Limb (tissue), 2 donors: ENCODE measurements around the gene RPS6KA2.
"Not testable (repeated sequence)": the region's sequence is repeated elsewhere in the genome, so short reads cannot be mapped to it uniquely, and the experiment has no call there.

Experiments used
- DNase-seq, 2 donors: peaks; one replicate each; pipeline ENCODE4 v3.0.0-alpha.2; 2016; ENCODE audit errors: extremely low spot score in 2 of 2

The RPS6KA2 gene

DNA sequence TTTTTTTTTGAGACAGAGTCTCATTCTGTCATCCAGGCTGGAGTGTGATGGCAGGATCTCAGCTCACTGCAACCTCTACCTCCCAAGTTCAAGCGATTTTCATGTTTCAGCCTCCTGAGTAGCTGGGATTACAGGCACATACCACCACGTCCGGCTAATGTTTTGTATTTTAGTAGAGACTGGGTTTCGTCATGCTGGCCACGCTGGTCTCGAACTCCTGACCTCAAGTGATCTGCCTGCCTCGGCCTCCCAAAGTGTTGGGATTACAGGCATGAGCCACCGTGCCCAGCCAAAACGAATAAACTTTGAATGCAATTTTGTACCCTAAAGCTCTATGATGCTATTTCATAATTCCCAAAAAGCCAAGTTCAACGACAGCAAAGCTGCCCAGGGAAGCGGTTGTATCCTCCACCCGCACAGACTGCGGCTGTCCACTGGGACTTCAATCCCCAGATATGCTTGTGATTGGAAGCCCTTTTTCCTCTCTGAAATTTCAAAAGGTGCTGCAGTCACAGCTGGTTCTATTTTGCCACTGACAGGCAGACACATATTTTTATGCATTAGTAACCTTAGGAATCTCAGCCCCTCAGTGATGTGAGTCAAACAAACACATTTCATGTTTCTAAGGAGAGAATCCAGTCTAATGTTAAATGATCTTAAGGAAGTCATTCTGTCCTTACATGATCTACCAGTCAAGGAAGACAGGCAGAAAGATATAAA, 31.8 kb downstream of the RPS6KA2 start:
- no peak for DNase-seq

DNA sequence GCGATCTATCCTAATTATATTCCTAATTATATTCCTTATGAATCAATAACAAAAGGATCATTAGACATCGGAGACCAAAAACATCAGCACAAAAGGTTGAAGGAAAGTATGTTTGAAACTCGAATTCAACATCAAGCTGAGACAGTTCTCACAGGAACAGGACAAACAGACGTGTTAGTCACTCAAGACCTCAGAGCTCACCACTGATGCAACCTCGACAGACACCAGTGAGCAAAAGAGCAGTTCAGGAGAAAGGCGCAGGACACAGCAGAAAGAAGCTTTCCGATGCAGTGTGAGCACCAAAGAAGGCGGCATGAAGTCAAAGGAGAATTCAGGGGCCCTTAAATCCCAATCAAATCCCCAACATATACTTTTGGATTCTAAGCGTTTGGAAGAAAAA, 34.2 kb downstream of the RPS6KA2 start:
- no peak for DNase-seq

DNA sequence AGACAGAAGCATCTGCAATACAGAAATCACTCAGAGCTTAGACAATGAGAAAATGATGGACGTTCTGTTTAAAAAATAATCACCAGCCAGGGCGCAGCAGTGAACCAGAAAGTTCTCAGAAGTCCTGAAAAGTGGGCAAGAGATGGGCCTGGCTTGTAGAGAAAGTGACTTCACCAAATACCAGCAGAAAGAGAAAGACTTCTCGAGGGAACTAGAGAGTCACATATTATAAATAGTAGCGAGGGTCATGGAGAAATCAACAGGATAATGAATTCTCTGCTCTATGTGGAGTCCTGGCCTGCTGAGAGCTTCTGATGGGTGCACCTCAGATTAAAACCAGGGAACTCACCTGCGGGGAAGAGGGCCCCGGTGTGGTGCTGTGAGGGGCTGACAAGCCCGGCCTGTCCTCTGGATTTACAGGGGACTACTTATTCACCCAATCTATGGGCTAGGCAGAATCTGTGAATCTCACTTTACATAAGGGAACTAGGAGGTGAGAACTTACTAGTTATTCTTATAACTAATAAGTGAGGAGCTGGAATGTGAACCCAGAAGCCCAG, 35.0 kb downstream of the RPS6KA2 start:
- no peak for DNase-seq

DNA sequence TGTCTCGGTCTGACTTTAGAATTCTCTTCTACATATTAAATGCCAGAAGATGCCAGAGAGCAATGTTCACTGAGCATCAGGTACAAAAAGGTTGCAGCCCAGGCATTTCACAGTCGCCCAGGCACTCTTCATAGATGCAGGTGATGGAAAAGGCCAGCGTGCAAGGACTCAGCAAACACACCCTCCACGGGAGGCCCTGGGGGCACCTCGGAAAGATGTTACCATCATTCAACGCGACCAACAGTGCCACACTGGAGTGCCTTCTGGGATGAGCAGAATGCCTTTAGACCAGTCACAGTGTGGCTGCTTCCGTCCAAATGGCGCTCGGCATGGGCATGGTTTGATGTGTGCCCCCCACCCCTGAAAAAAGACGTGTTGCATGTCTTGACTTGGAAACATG, 36.0 kb downstream of the RPS6KA2 start:
- no peak for DNase-seq

DNA sequence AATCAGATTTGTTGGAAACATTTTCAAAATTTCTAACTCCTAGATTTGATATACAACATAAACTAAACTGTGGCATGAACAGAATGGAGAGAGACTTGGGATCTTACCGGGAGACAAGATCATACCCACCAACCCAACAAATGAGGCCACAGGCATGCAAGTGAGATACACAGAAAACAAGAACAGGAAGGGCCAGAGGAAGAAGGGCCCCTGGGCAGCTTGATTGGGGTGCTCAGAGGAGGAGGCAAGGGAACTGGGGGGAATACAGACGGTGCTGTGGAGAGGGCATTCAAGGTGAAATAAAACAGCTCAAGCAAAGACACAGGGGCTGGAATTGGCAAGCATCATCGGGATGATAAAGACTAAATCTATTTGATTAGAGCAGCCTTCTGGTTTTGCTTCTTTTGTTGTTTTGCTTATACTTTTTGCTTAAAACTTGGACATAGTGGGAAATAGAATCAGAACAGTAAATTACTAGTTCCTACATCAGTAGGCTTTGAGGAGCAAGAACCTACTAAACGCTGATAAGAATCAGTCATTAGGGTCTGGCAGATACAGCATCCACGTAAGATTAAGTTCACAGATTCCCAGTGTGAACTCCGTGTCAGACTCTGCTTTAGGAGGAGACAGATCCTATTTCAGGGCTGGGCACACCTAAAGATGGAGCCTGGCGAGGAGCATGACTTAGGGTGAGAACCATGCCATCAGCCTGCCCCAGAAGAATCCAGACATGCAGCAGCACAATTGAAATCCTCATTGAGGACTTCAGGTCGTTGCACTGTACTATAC, 37.1 kb downstream of the RPS6KA2 start:
- no peak for DNase-seq

DNA sequence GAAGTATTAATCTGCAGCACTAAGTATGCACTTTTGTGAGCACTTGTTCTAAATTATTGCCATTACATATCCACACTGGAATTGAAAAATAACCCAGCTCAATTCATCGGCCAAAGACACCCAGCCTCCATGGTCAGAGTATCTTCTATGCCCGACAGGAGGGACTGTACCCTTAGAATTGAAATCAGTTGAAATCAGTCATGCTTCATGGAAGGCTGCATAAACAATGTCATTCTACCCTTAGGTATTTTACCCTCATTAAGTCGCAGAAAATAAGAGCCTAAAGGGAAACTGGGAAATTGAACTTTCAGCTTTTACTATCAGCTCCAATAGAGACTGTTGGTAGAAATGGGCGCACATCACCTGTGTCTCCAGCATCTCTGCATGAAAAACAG, 37.7 kb downstream of the RPS6KA2 start:
- no peak for DNase-seq

DNA sequence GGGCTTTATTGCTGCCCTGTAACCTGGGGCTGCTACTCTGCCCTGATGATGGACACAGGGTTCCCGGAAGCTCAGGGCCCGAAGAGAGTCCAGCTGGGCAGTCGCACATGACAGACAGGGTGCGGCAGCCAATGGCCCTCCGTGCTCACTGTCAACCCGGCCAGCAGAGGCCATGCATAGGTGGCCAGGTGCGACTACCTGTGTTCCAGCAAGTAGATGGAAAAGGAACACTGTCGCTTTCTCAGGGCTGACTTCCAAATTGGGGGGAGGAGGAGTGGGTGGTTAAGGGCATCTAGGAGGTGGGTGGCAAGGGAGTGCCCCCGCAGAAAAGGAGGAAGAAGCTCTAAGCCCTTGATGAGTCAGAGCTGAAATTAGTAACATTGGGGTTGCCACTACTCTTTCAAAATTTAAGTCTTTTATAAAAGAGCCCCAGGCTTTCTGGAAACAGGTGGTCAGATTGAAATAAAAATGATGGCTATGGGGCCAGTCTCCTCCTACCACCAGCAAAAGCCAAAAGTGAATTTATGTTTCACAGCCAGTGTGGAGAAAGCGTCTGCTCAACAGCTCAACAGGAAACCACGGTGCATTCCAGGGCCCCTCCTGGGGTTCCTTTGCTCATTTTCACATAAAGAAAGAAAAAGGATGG, 38.2 kb downstream of the RPS6KA2 start:
- peak in 1 of 2 donors; percentile 33 for DNase-seq

DNA sequence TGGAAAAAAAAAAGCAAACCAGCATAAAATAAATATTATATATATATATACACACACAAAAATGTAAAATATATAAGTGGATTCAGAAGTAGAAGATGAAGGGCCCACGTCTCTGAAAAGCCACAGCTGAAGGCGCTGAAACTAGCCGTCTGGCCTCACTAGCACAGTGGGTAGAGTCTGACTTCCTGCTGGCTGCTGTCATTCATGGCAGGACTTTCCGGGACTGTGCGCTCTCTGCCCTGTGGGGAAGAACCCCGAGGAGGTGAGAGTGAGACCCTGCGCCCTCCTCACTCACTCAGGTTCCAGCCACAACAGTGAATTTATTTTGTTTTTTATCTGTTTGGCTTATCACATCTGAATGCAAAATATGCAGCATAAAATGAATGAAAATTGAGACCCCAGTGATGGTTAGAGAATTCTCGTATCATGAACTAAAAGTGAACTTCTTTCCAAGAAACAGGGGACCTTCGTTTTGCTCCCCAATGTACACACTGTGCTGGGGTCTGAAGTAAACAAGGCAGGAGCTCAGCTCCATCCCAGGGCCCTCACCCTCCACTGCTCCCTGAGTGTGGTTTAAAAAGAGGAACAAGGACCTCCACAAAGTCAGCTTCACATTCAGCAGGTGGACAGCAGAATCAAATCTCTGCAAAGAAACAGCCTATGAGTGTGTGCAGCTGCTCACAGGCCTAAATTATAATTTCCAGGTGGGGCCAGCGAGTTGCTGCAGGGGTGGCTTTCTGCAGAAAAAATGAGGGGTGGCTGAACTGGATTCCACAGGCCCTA, 39.2 kb downstream of the RPS6KA2 start:
- no peak for DNase-seq

DNA sequence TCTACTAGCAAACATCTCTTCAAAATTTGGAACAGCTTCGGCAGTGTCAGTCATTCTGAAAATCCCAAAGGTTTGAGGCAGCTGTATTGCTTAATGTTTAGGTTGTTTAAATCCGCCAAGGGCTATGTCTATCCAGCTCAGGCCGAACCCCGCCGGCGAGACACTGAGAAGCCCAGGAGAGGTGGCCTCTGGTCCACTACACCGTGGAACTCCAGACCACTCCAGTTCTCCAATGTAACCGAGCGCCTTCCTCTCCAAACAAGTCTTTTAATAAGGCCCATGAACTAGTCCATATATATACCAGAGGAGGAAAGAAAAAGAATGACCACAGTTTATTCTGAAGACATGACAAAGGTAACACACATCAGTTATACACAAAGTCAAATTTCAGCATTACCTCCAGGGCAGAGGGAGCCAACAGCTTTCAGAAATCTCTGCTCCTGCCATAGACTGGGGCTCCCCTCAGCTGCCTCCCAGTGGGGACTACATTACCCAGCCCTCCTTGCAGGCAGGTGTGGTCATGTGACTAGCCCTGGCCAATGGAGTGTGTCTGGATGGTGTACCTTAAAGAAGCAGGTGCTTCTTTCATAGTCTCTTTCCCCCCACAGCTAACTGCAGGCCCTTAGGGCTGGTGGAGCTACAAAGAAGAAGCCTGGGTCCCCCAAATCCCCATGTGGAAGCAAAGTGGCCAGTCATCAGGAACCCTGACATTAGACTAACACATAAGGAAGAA, 40.5 kb downstream of the RPS6KA2 start, which contains the start of gene RAMACL:
TSS of gene RAMACL (minus strand) at position 255 of the 733 bp plus-strand sequence. CDS start at position 54, 201 bp downstream.
- no peak for DNase-seq

DNA sequence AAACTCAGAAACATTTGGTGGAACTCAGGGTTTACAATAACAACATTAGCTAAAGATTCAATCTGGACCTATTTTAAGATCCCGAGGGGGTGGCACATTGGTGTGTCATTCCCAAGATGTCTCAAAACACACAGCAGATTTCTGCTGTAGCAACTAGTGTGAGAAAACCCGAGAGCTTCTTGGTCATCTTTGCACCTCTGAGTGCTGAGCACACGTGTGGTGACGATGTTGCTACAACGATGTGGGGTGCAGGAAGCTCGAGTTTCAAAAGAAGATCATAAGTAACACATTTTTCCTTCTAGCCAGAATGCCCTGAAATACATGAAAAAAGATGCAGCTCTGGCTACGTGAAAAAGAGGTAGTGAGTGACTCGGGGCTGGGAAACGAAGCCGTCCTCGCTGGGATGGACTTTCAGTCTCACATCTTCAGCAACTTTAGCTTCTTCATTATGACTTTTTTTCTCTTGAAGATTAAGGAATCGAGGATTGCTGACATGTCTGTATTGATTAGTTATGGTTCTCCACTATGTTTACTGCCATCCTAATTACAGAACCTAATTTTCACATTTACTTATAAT, 42.1 kb downstream of the RPS6KA2 start:
- DNase-seq = no peak

DNA sequence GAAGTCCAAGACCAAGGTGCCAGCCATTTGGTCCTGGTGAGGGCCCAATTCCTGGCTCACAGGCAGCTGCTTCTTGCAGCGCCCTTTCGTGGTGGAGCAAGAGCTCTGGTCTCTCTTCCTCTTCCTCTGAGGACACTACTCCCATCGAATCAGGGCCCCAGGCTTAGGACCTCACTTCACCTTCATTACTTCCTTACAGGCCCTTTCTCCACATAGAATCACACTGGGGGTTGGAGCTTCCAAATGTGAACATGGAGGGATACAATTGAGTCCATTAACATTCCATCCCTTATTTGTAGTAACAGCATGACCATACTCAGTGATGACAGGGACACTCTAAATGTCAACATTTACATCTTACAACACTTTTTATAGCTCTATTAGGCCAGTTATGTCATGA, 42.9 kb downstream of the RPS6KA2 start:
- DNase-seq = no peak

DNA sequence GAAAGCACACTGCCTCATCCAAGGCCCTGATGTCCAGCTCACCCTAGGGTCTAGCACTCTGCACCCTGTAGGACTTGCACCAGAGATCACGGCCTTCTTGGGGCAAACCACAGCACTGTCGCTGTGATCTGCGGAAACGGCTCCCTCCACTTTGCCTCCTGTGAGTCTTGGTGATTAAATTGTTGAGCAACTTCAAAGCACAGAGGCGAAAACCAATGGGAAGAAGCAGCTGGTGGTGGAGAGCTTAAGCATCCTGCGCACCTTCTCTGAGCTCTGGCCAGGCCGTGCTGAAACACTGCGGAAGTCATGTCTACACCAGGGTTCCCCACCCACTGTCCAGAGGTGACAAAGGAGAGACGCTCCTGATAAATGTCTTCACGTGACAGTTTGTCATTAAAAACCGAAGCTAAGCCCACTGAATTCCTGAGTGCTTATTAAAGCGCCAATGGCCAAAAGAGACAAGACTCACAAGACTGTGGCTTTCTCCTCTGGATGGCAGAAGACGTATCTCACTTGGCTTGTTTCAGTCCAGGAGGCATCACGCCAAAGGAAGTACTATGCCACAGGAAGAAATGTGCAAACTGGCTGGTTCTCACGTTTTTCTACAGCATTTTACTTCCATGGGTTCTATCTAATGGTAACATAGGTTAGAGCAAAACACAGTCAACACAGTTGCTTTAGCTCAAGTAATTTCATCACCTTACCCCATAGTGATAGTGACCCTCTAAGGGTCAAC, 43.7 kb downstream of the RPS6KA2 start:
- DNase-seq = no peak

DNA sequence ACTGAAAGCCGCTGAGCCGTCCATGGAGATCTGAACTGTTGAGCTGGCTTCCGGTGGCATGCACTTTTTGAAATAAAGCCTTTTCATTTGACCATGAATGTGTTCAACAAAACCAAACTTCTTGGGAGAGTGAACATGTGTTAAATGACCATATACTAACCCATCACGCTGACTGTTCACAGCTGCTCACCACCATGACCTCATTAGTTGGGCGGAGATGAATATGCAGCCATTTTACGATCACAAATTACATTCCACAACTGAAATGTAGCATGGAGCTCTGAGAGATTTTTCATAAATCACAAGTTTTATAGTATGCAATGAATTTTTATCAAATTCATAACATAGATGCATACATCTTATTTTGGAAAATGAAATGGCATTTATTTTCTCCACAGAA, 44.8 kb downstream of the RPS6KA2 start:
- peak in 1 of 2 donors; percentile 46 for DNase-seq

DNA sequence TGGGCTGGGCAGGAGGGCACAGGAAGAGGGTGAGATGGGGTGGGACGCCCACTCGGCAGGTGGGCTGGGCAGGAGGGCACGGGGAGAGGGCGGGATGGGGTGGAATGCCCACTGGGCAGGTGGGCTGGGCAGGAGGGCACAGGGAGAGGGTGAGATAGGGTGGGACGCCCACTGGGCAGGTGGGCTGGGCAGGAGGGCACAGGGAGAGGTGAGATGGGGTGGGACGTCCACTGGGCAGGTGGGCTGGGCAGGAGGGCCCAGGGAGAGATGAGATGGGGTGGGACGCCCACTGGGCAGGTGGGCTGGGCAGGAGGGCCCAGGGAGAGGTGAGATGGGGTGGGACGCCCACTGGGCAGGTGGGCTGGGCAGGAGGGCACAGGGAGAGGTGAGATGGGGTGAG, 45.2 kb downstream of the RPS6KA2 start:
- DNase-seq = not testable (repeated sequence)

DNA sequence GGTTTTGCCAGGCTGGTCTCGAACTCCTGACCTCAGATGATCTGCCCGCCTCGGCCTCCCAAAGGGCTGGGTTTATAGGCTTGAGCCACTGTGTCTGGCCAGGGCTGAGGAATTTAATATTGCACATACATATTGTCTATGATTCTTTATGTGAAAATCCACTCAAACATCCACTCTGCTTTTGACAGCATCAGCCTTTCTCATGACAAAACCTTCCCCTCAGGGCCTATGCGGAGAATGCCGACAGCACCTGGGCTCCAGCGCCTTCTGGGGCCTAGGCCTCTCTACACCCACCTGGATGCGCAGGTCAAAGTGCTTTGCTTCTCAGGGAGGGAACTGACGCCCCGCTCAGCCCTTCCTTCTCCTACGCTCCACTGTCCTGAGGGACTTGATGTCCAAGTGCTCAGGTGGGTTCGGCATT, 46.0 kb downstream of the RPS6KA2 start:
- no peak for DNase-seq

DNA sequence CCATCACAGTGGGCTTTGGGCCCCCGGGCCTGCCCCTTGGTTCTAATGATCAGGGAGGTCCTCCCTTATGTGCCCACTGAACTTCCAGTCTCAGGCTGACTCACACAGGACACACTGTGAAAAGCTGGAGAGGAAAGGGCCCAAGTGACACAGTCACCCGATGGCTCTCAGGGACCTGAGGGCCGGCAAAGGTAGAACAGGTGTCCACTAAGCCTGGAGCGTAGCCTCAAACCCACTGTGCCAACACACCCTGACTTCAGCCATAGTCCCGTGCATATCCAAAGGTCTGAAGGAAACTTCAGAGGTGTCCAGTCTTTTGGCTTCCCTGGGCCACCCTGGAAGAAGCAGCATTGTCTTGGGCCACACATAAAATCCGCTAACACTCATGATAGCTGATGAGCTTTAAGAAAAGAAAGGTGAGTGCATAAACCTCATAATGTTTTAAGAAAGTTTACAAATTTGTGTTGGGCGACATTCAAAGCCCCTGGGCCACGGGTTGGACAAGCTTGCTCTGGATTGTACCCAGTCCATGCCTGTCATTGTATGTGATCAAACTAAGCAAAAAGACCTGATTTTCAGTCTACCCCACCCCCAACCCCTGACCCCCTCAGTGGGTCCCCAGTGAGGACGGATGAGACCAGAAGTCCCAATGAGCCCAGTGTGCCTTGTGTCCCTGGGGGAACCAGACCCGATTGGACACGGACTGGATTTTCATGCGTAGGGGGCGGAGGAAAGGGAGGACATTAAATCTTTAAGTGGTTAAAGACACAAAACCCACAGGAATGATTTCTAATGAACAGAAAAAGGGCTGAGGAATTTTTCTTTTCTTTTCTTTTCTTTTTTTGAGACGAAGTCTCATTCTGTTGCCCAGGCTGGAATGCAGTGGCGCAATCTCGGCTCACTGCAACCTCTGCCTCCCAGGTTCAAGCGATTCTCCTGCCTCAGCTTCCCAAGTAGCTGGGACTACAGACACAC, 46.7 kb downstream of the RPS6KA2 start:
- no peak for DNase-seq

DNA sequence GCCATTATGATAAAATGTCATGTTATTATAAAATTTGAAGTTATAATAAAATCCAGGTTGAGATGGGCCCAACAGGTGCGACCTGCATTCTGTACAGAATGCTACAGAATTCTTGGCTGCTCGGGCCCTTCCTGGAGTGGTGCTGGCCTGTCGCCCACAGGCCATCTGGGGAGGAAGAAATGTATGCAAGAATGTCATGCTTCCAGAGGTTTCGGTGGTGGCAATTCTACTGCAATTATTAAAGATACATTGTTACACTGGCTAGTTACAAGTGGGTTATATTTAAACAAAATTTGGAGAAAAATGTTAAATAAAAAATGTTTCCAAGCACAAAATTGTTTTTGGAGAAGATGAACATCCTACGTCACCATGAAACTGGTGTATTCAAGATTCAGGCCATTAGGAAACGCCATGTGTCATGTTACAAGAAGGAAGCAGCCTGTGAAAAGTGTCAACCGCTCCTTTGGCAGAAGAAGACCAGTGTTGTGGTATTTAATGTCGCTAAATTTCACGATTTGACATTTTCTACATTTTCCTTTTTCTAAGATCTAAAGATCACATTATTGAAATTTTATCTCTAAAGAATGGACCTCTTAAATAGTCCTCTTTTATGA, 47.7 kb downstream of the RPS6KA2 start:
- DNase-seq = peak in 1 of 2 donors; percentile 44
